Measurements from ENCODE around the gene SPAG9. TPM values are rescaled to one million over a fixed set of nuclear protein-coding genes. Genes with fewer than 3 reads are reported as not detected.
"Not testable (repeated sequence)": the region's sequence is repeated elsewhere in the genome, so short reads cannot be mapped to it uniquely, and the experiment has no call there.

SPAG9 gene
- polyA plus RNA-seq, 3 donors: 89.7 to 108 (median 99.1) TPM

DNA sequence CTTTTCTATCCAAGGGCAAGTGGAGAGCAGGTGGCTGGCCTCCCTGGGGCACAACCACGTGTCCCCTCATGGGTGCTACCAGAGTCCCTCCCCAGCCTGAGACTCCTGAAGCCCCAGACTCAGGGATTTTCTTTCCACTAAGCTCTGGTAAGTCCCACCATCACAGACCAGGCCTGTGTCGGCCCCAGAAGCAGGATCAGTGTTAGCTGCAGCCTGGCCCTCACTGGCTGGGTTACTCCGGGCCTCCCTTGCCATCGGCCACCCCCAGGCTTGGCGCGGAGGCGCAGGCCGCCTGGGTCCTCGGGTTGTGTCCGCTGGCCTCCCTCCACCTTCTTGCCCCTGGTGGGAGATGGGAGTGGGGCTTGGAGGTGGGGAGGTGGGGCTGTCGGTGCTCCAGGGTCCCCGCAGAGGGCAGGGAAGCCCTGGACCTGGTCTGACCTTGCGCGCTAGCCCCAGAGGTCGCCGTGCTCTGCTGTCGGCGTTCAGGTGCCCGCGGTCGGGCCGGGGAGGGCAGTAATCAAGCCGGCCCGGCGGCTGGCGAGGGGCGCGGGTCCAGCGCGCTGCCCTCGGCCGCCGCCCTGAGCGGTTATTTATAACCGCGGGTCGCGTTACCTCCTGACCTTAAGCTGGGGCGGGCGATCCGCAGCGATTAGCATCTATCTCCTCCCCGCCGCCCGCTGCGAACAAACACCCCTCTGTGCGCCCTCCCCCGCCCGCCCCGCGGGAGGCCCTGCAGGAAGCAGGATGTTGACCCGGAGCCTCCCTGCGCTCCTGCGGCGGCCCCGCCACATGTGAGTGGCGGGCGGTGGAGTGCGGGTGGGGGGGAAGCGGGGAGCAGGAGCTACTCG is 176.4 kb downstream of the SPAG9 start:
- no peak for DNase-seq (ENCODE audit: low read depth in 3 of 3, low spot score in 2 of 3)

DNA sequence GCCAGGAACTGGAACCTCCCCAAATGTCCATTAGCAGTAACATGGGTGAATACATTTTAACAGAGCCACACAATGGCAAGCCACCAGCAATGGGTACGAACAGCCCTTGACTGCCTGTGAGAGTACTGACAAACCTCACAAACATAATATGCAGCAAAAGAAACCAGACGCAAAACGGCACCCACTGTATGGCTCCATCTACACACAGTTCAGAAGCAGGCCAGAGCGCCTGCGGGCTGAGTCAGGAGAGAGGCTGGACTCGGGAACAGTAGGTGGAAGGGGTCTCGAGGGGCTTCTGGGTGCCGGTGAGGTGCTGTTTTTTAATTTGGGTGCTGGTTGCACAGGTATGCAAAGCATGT is 177.1 kb downstream of the SPAG9 start:
- no peak for DNase-seq (ENCODE audit: low read depth in 3 of 3, low spot score in 2 of 3)

DNA sequence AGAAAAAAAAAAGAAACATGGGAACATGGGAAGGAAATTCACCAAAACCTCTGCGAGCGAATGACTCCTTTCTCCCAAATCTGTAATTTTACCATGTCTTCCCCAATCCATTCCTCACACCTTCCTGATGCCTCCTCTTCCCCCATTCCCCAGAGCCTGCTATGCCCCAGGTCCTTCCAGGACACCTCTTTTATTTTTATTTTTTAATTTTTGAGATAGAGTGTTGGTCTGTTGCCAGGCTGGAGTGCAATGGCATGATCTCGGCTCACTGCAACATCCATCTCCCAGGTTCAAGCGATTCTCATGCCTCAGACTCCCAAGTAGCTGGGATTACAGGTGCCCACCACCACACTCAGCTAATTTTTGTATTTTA is 179.0 kb downstream of the SPAG9 start:
- DNase-seq (ENCODE audit: low read depth in 3 of 3, low spot score in 2 of 3): not testable (repeated sequence)

DNA sequence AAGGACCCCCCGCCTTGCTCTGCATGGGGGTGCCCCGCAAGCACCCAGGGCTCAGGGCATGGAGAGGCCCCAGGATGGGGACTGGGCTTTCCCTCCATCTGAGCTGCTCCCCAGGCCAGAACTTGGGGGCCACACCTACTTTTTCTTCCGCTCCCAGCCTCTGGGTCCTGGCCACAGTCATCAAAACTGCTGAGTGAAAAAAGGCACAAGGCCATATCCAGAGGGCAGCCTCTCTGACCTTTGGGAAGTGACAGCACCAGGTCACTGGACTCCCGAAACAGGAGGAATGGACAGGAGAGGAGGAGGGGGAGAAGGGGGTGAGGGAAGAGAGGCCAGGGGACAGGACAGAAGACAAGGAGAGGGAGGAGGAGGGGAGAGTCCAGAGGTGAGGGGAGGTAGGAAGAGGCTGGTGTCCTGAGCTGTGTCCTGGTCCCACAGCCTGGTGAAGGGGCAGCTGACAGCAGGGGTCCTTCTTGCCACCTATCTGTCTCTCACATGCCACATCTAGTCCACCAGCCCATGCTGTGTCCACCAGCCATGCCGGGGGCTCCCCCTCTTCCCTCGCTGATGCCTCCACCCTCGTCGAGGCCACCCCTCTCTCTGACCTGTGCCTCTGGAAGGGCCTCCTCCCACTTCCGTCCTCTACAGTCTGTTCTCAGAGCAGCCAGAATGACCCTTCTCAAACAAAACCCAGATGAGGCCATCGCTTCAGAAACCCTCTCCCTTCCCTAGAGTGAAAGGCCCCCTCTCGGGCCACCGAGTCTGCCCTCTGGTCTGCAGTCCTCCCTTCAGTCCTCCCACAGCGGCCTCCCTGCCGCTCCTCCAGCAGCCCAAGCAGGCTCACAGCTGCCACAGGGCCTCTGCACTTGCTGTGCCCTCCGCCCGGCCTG is 180.6 kb downstream of the SPAG9 start:
- no peak for DNase-seq (ENCODE audit: low read depth in 3 of 3, low spot score in 2 of 3)

DNA sequence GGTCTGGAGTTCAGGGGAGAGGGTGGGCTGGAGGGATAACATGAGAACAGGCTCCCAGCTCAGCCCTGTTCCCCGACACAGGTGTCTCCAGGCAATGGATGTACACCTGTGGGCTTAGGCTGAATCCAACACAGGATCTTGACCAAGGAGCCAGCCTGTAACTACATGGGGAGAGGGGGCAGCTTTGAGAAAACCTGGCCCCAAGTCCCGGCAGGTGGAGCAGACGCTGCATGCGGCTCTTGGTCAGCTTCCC is 181.2 kb downstream of the SPAG9 start:
- no peak for DNase-seq (ENCODE audit: low read depth in 3 of 3, low spot score in 2 of 3)

DNA sequence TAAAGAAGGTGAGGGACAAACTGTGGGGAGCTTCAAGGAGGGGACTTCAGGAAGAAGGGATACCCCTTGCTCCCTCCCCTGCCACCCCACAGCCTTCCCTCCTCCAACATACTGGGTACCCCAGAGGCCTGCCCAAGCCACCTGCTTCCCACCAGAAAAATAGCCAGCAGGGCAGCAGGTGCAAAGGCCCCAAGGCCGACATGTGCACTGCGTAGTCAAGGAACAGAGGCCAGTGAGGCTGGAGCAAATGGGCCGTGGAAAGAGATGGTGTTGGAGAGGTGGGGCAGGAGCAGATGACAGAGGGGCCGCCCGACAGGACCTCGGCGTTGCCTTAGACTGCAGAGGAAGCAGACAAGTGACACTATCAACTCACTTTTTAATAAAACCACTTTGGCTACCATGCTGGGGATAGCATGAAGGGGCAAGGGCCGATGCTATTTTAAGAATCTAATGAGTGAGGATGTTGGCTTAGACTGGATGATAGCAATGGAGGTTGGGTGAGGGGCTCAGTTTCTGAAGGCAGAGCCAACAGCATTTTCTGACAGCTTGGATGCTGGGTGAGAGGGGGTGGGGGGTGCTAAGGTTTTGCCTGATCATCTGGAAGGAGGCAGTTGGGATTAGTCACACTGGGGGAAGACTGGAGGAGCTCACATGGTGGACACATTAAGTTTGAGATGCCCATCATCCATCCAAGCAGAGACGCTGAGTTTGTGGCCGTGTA is 181.7 kb downstream of the SPAG9 start:
- no peak for DNase-seq (ENCODE audit: low read depth in 3 of 3, low spot score in 2 of 3)

DNA sequence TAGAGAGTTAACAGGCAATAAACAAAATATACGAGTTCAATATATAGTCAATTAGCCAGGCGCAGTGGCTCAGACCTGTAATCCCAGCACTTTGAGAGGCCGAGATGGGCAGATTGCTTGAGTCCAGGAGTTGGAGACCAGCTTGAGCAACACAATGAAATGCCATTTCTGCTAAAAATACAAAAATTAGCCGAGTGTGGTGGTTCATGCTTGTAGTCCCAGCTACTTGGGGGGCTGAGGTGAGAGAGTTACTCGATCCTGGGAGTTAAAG is 184.7 kb downstream of the SPAG9 start:
- DNase-seq (ENCODE audit: low read depth in 3 of 3, low spot score in 2 of 3): no peak

DNA sequence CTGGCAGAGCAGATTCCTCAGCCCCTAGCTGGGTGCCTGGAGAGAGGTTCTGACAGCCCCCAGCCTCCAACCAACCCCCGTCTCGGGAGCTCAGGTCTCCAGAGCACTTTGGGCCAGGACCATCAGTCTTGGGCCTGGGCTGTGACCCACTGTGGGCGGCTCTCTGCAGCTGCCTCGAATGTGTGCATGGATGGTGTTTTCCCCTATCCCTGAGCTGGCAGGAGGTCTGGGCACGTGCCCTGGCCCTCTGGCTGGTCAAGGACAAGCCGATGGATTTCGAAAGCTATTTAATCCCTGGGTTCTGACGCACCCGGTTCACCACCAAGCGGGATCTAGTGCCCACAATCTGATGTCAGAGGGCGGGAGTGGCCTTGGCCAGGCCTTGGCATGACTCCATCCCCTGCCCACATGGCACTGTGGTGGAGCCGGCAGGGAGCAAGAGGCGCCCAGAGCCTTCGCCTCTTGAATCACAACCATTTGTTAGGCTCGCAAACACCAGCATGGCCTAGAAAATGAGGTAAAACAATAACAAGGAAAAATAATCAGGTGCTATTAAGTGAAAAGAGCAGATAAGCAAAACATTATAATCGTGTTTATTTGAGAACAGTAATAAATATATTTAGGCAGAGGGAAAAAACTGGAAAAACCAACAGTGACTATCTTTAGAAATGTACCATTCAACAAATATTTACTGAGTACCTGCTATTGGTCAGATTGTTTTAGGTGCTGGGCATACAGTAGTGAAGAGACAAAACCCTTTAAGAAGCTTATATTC is 185.3 kb downstream of the SPAG9 start:
- DNase-seq (ENCODE audit: low read depth in 3 of 3, low spot score in 2 of 3): no peak

DNA sequence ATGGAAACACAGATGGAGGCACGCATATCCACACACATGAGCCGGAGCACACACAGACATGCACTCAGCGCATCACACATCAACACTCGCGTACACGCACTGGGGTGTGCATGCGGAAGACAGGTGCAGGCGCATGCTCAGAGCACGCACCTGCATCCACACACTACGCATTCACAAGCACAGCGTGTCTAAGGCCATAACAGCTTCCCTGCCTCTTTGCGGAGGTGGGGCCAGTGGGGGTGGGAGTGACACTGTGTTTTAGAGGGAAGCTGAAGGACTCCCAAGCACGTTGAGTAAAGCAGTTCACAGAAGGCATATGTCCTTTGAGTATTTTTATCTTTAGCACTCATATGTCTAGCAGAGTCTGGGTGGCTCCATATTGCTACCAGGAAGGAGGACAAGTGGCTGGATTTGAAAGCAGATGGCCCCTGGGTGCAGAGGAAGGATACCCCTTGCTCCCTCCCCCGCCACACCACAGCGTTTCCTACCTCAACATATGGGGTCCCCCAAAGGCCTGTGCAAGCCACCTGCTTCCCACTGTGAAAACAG is 185.9 kb downstream of the SPAG9 start:
- DNase-seq (ENCODE audit: low read depth in 3 of 3, low spot score in 2 of 3): no peak

DNA sequence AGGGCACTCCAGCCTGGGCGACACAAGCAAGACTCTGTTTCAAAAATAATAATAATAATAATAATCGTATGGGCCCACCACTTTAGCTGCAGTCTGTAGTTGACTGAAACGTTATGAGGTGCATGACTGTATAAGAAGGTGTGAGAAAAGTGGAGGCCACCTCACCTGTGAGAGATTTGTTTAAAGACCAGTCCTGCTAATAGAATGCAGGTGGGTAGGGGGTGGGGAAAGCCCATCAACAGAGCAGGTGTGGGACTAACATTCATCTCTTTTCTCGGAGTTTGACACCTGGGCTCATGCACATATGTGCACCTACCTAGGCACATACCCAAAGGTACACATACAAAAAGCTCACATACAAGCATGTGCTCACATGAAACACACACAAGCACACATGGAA is 186.5 kb downstream of the SPAG9 start:
- DNase-seq (ENCODE audit: low read depth in 3 of 3, low spot score in 2 of 3): no peak

DNA sequence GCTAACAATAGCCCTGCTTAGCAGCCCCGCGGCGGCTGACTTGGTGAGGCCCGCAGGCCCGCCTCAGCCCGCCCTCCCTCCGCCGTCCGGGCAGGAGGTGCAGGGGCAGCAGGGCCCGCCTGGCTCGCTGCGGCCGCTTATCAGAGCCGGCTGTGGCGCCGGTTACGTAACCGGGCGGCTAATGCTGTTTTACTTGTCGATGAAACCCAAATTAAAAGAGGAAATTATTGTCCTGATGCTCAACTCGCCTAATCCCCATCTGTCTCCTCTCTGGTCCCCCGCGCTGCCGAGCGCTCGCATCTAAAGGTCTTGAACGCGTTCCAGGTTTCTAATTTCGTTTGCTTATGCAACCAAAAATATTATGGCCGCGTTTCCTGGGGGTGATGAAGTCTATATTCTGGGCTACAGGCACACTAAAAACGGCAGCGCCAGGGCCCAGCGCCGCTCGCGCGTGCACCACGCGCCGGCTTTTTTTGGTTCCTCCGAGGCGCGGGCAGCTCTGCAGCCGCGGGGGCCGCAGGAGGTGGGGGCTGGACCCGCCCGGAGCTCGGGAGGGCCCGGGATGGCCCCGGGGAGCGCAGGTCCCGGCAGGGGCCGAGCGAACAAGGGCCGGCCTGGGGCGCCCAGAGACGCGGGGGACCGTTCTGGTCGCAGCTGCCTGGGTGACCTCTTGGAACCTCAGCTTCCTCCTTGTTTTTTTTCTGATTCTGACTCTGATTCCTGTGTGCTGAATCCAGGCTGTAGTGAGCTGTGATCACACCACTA is 189.3 kb downstream of the SPAG9 start:
- no peak for DNase-seq (ENCODE audit: low read depth in 3 of 3, low spot score in 2 of 3)

DNA sequence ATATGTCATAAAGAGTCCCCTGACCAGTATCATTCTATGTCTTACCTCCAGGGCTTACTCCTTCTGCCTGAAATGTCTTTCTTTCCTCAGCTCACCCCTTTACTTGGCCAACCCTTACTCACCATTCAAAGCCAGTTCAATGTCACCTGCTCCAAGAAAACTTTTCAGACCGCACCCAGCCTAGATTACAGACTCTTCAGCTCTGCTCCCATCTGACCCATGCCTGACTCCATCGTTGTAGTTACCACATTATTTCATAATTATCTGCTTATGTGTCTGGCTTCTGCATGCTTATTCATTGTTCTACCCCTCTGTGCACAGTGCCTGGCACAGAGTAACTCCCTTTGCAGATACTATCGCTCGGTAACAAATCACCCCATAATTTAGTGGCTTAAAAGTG is 192.0 kb downstream of the SPAG9 start:
- no peak for DNase-seq (ENCODE audit: low read depth in 3 of 3, low spot score in 2 of 3)

DNA sequence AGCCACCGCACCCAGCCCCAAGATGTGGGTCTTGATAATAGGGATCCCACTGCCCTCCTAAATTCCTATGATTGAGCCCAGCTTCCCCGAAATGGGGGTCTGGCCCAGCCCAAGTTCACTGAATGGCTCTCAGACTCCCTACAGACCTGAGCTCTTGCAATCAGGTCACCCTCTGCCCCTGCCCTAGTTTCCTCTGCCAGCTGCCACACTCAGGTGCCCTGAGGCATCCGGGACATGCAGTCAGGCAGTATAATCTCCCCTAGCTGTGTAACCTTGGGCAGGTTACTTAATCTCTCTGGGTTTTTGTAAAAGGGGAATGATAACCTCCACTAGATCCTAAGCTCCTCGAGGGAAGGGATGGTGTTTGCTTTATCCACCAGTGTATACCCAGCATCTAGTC is 193.4 kb downstream of the SPAG9 start:
- no peak for DNase-seq (ENCODE audit: low read depth in 3 of 3, low spot score in 2 of 3)

DNA sequence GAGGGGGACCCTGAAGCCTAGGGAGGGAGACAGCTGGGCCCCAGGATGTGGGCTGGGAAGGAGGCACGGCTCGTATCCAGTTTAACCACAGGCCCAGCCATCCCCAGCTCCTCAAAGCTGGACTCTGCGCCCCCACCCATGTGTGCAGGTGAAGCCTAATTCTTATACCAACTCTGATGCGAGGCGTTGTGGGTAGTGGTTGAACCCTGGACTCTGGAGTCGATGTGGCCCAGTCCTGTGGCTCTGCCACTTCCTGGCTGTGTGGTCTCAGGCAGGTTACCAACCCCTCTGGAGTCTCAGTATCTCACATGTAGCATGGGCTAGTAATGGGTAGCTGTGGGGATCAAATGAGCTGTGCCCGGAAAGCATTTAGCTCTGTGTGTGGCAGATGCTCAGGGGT is 194.1 kb downstream of the SPAG9 start:
- no peak for DNase-seq (ENCODE audit: low read depth in 3 of 3, low spot score in 2 of 3)

DNA sequence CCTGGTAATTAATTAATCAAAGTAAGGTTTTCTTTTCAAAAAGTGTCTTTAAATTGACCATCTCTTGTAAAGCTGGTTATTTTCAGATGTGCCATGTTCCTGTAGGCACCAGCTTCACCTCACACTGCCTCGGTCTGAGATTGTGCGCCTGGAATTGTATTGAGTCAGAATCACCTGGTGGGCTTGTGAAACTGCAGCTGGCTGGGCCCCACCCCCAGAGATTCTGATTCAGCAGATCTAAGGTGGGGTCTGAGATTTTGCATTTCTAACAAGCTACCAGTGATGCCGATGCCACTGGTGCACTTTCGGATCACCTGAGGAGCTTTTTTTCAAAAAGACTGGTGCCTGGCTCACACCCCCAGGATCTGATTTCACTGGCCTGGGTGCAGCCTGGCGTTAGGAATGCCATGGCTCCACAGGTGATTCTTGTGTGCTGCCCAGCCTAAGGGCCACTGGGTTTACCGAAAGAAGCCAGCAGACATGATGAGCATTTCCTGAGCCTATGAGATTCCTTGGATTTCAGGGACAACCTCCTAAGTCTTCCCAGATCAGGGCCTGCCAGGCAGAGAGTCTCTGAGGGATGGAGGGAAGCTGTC is 195.3 kb downstream of the SPAG9 start:
- no peak for DNase-seq (ENCODE audit: low read depth in 3 of 3, low spot score in 2 of 3)

DNA sequence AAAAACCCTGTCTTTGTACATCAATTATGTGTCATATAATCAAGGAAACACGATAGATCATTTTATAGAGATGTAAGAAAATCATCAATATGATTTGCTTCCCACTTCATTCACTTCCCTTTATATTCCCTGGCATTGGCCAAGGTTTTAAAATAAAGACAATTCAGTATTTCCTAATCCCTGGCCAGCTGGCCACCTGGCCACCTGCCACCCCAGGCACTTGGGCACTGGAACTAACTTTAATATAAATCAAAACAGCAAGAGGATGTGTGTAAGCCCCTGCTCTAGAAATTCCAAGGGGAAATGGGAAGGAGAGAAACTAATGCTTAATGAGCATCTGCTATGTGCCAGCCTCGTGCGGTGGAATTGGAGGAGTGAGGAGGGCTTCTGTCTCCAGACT is 195.9 kb downstream of the SPAG9 start:
- DNase-seq (ENCODE audit: low read depth in 3 of 3, low spot score in 2 of 3): no peak

DNA sequence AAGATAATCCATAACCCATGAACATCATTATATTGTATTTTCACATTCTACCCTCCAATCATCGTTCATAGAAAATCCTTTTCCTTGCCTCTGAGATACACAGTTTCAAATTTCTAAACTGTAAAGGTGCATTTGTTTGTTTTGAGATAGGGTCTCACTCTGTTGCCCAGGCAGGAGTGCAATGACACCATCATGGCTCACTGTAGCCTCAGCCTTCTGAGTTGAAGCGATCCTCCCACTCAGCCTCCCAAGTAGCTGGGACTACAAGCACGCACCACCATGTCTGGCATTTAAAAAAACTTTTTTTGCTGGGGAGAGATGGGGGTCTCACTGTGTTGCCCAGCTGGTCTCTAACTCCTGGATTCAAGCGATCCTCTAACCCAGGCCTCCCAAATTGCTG is 196.4 kb downstream of the SPAG9 start:
- no peak for DNase-seq (ENCODE audit: low read depth in 3 of 3, low spot score in 2 of 3)

DNA sequence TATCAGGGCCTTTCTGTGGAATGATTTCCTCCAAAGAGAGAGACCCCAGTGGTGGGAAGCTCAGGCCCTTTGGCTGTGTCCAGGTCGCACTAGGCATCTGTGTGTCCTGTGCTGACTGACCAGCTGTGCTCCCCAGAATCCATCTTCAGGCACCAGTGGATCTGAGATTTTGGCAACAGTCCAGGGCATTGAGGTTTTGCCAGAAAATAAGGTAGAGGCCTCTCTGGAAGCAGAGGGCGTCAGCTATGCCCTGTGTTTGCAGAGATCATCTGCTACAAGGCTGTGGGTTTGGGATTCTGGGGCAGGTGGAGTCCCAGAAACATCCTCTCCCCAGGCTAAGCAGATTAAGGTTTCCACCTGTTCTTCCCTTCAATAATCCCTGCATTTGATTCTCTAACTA is 197.1 kb downstream of the SPAG9 start:
- no peak for DNase-seq (ENCODE audit: low read depth in 3 of 3, low spot score in 2 of 3)

DNA sequence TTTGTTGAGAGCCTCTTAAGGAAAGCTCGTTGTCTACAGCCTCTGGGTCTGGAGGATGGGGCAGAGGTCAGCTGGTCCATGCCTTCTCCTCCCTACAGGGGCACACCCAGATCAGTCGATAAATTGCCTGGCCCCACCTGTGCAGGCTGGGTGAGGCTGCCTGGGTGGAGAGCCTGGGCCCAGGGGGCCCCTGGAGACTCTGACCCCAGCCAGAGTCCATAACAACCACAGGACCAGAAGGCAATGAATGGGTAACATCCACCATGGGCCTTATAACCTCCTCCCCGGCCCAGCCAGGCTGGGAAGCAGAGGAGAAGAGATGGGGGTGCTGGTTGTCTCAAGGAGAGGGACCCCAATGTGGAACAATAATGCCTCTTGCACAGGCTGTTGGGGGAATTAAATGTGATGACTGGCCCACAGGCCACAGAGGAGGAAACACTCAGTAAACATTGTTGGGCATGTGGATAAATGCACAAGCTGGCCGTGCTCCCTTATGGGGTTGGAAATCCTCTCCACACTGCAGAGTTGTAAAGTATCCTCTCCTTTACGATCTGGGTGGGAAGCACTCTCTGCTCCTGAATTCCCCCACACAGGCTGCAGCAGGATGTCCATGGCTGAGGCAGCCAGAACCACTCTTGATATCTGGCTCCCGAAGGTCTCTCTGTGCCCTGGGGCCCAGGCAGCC is 197.8 kb downstream of the SPAG9 start:
- no peak for DNase-seq (ENCODE audit: low read depth in 3 of 3, low spot score in 2 of 3)

Measured in right renal cortex interstitium (tissue), 3 donors.